CD14-positive monocyte (primary cell): Measurements from ENCODE around the gene OR10W1. TPM values are rescaled to one million over a fixed set of nuclear protein-coding genes. Genes with fewer than 3 reads are reported as not detected.

Experiments used
- DNase-seq, 3 donors: peaks; one replicate each; pipeline ENCODE4 v3.0.0-alpha.2; 2011 to 2022
- H2AFZ ChIP-seq: 2 replicates; pipeline ENCODE4 v1.6.0; 2012; ENCODE audit warnings: mild to moderate bottlenecking, low read depth, low read length, inconsistent platforms; ENCODE audit not compliant: insufficient read depth, poor library complexity, severe bottlenecking
- H3K27ac ChIP-seq, 2 donors: 1 replicate in 1 of 2; 2 replicates in 1 of 2; pipeline ENCODE4 v1.5.1; 2012 to 2013; ENCODE audit warnings: low read length in 2 of 2, control low read depth in 1 of 2, inconsistent platforms in 1 of 2, low read depth in 1 of 2, mild to moderate bottlenecking in 1 of 2
- H3K27me3 ChIP-seq, 2 donors: one replicate each; pipeline versions ENCODE4 v1.6.0 to v1.6.1; 2011 to 2013; ENCODE audit warnings: low read length in 2 of 2; ENCODE audit not compliant: control insufficient read depth in 2 of 2, insufficient read depth in 2 of 2
- H3K36me3 ChIP-seq, 2 donors: replicated peaks in 1 of 2; 1 replicate in 1 of 2; 2 replicates in 1 of 2; pipeline versions ENCODE4 v1.5.1 to v1.6.1; 2012 to 2013; ENCODE audit warnings: low read length in 2 of 2, control low read depth in 1 of 2, inconsistent platforms in 1 of 2, mild to moderate bottlenecking in 1 of 2; ENCODE audit not compliant: insufficient read depth in 2 of 2, control insufficient read depth in 1 of 2
- H3K4me1 ChIP-seq, 2 donors: 1 replicate in 1 of 2; 2 replicates in 1 of 2; pipeline versions ENCODE4 v1.5.1 to v1.6.1; 2012 to 2013; ENCODE audit warnings: low read length in 2 of 2, control low read depth in 1 of 2, inconsistent platforms in 1 of 2, mild to moderate bottlenecking in 1 of 2, moderate library complexity in 1 of 2; ENCODE audit not compliant: insufficient read depth in 2 of 2, control insufficient read depth in 1 of 2
- H3K4me2 ChIP-seq: replicated peaks from 2 replicates; pipeline ENCODE3; 2012; ENCODE audit warnings: low read length, moderate library complexity, mild to moderate bottlenecking; ENCODE audit not compliant: poor library complexity, severe bottlenecking; ENCODE audit errors: extremely low read depth
- H3K4me3 ChIP-seq, 3 experiments: fragments of 200-600 bp in 1 of 3; sonication (generic) in 1 of 3; replicated peaks in 1 of 3; 1 replicate in 2 of 3; 2 replicates in 1 of 3; pipeline ENCODE4 v1.5.1; 2011 to 2013; ENCODE audit warnings: low read length in 3 of 3, mild to moderate bottlenecking in 3 of 3, control low read depth in 2 of 3, low read depth in 2 of 3, inconsistent platforms in 1 of 3, moderate library complexity in 1 of 3
- H3K79me2 ChIP-seq: 2 replicates; pipeline ENCODE4 v1.6.0; 2012; ENCODE audit warnings: mild to moderate bottlenecking, control low read depth, inconsistent platforms, low read length, moderate library complexity; ENCODE audit not compliant: insufficient read depth
- H3K9ac ChIP-seq: 2 replicates; pipeline ENCODE4 v1.6.0; 2017; ENCODE audit warnings: low read length, mild to moderate bottlenecking; ENCODE audit not compliant: insufficient read depth, poor library complexity, severe bottlenecking
- H3K9me3 ChIP-seq, 2 donors: replicated peaks in 1 of 2; 1 replicate in 1 of 2; 2 replicates in 1 of 2; pipeline versions ENCODE4 v1.5.1 to v1.6.1; 2012 to 2013; ENCODE audit warnings: low read length in 2 of 2, control low read depth in 1 of 2; ENCODE audit not compliant: control insufficient read depth in 1 of 2, insufficient read depth in 1 of 2
- H4K20me1 ChIP-seq: 2 replicates; pipeline ENCODE4 v1.6.0; 2012; ENCODE audit warnings: mild to moderate bottlenecking, low read length, control low read depth, moderate library complexity; ENCODE audit not compliant: insufficient read depth
- H3K27ac Mint-ChIP-seq, 7 donors: one replicate each; pipeline ENCODE4 v1.8.0; 2020; ENCODE audit warnings: mild to moderate bottlenecking in 7 of 7, mixed read lengths in 7 of 7, moderate library complexity in 6 of 7, inconsistent platforms in 2 of 7
- H3K27me3 Mint-ChIP-seq, 3 donors: one replicate each; pipeline ENCODE4 v1.8.0; 2021 to 2022; ENCODE audit warnings: low read depth in 3 of 3, mild to moderate bottlenecking in 3 of 3, mixed read lengths in 3 of 3, moderate library complexity in 3 of 3, inconsistent platforms in 1 of 3
- H3K36me3 Mint-ChIP-seq, 2 donors: one replicate each; pipeline ENCODE4 v1.8.0; 2020; ENCODE audit warnings: mixed read lengths in 2 of 2, inconsistent platforms in 1 of 2, mild to moderate bottlenecking in 1 of 2
- H3K4me1 Mint-ChIP-seq: one replicate; pipeline ENCODE4 v1.8.0; 2020; ENCODE audit warnings: mild to moderate bottlenecking, mixed read lengths
- H3K4me3 Mint-ChIP-seq, 2 donors: one replicate each; pipeline ENCODE4 v1.8.0; 2020; ENCODE audit warnings: mild to moderate bottlenecking in 2 of 2, mixed read lengths in 2 of 2, moderate library complexity in 1 of 2
- H3K9me3 Mint-ChIP-seq, 7 donors: one replicate each; pipeline ENCODE4 v1.8.0; 2020 to 2022; ENCODE audit warnings: mixed read lengths in 7 of 7, mild to moderate bottlenecking in 6 of 7, moderate library complexity in 6 of 7, inconsistent platforms in 2 of 7
- CTCF ChIP-seq: fragments of 200-600 bp; IDR thresholded peaks from one replicate; pipeline ENCODE4 v1.8.0; 2022; ENCODE audit warnings: antibody characterized with exemption, mild to moderate bottlenecking
- WGBS: methylation state at CpG from one replicate; pipeline ENCODE4 v1.1.5; 2013; ENCODE audit warnings: missing lambda C conversion rate; ENCODE audit not compliant: insufficient coverage; 5-methylcytosine and 5-hydroxymethylcytosine counted together
- intact Hi-C, 2 donors: fragments of 100-400 bp; cut with micrococcal nuclease; formaldehyde crosslinking; loops; one replicate each; pipeline versions ENCODE4 v1.15.0 to v1.15.1; 2023
- polyA plus RNA-seq, 3 donors: library from polyadenylated mRNA; depleted of rRNA in 1 of 3; unstranded in 2 of 3; stranded (reverse) in 1 of 3; fragments of 300-500 nt in 2 of 3; fragments of >200 nt in 1 of 3; fragmentation: Illumina TruSeq in 2 of 3; gene quantifications; 1 replicate in 2 of 3; 2 replicates in 1 of 3; pipeline ENCODE4 v1.2.3, GENCODE V29; 2012 to 2021

Gene OR10W1
- polyA plus RNA-seq, 3 donors = not detected

- no peak overlapping the region for H3K27ac ChIP-seq
- H3K36me3 ChIP-seq = no peaks in the 10 kb centered on the region
- Mint-ChIP-seq H3K27ac (no peak overlapping the region), H3K27me3 (peaks cover 0 to 4% (median 0%) of the 10 kb centered on the region in 3 donors), H3K36me3 (no peaks in the 10 kb centered on the region), H3K4me3 (no peak overlapping the region), H3K4me1 (no peaks in the 10 kb centered on the region), H3K9me3 (peaks cover 0 to 6% (median 4%) of the 10 kb centered on the region in 7 donors)
- H3K79me2 ChIP-seq = no peaks in the 10 kb centered on the region
- H3K4me2 ChIP-seq = no peak overlapping the region
- no peak overlapping the region for H2AFZ ChIP-seq
- no peak overlapping the region for H3K9ac ChIP-seq
- no peaks in the 10 kb centered on the region for H4K20me1 ChIP-seq
- no peak overlapping the region for H3K4me3 ChIP-seq
- H3K9me3 ChIP-seq = no peaks in the 10 kb centered on the region
- intact Hi-C loops = no loop called here
- no CpG with 5 or more reads among the region's 4 CpGs for WGBS
- TF ChIP-seq CTCF = no peak
- no peak for DNase-seq
- H3K4me1 ChIP-seq = no peaks in the 10 kb centered on the region
- no peaks in the 10 kb centered on the region for H3K27me3 ChIP-seq
Observed at GRCh38 chr11:58289266-58289665, 21.2 kb upstream of the OR10W1 start.

GRCh38 chr11:58286249-58286648 is 18.2 kb upstream of the OR10W1 start:
- Mint-ChIP-seq H3K4me3 (no peak overlapping the region), H3K4me1 (no peaks in the 10 kb centered on the region), H3K9me3 (peaks cover 0 to 7% (median 1%) of the 10 kb centered on the region in 7 donors), H3K36me3 (no peaks in the 10 kb centered on the region), H3K27me3 (peaks cover 0 to 4% (median 0%) of the 10 kb centered on the region in 3 donors), H3K27ac (no peak overlapping the region)
- H3K4me3 ChIP-seq = no peak overlapping the region
- TF ChIP-seq CTCF = no peak
- no peaks in the 10 kb centered on the region for H3K27me3 ChIP-seq
- H3K4me1 ChIP-seq = no peaks in the 10 kb centered on the region
- H4K20me1 ChIP-seq = no peaks in the 10 kb centered on the region
- H3K4me2 ChIP-seq = no peak overlapping the region
- no peak overlapping the region for H3K27ac ChIP-seq
- H3K36me3 ChIP-seq = no peaks in the 10 kb centered on the region
- H2AFZ ChIP-seq = no peak overlapping the region
- H3K9ac ChIP-seq = no peak overlapping the region
- H3K79me2 ChIP-seq = no peaks in the 10 kb centered on the region
- no peaks in the 10 kb centered on the region for H3K9me3 ChIP-seq
- no CpG with 5 or more reads among the region's 1 CpG for WGBS
- intact Hi-C loops = no loop called here
- no peak for DNase-seq
